Heart left ventricle (tissue), 16 donors: ENCODE measurements around the gene LYZL6. TPM values are rescaled to one million over a fixed set of nuclear protein-coding genes. Genes with fewer than 3 reads are reported as not detected.

Experiments used
- ATAC-seq, 4 donors: fragments of 200-7000 bp; cut with Tn5 transposase; one replicate each; pipeline ENCODE4 v1.9.1; 2020 to 2022; ENCODE audit warnings: moderate library complexity in 4 of 4, mild to moderate bottlenecking in 3 of 4, moderate number of reproducible peaks in 1 of 4
- DNase-seq, 5 donors: peaks; one replicate each; pipeline ENCODE4 v3.0.0-alpha.2; 2020
- H3K27ac ChIP-seq, 12 donors: fragments of 200-600 bp; sonication (generic) in 4 of 12; one replicate each; pipeline versions ENCODE4 v1.5.0 to v1.8.0; 2016 to 2022; ENCODE audit warnings: mild to moderate bottlenecking in 2 of 12
- H3K27me3 ChIP-seq, 9 donors: fragments of 200-600 bp; sonication (generic) in 2 of 9; one replicate each; pipeline versions ENCODE4 v1.5.1 to v1.8.0; 2016 to 2022; ENCODE audit warnings: mild to moderate bottlenecking in 3 of 9
- H3K36me3 ChIP-seq, 9 donors: fragments of 200-600 bp; sonication (generic) in 2 of 9; one replicate each; pipeline versions ENCODE4 v1.5.0 to v1.8.0; 2018 to 2022; ENCODE audit warnings: mild to moderate bottlenecking in 2 of 9
- H3K4me1 ChIP-seq, 12 donors: fragments of 200-600 bp; sonication (generic) in 4 of 12; one replicate each; pipeline versions ENCODE4 v1.5.0 to v1.8.0; 2016 to 2022; ENCODE audit warnings: mild to moderate bottlenecking in 3 of 12
- H3K4me3 ChIP-seq, 12 donors: fragments of 200-600 bp; sonication (generic) in 4 of 12; one replicate each; pipeline versions ENCODE4 v1.5.0 to v1.8.0; 2017 to 2022; ENCODE audit warnings: mild to moderate bottlenecking in 9 of 12, moderate library complexity in 4 of 12
- H3K9me3 ChIP-seq, 12 donors: fragments of 200-600 bp; sonication (generic) in 4 of 12; one replicate each; pipeline versions ENCODE4 v1.5.0 to v1.8.0; 2016 to 2022; ENCODE audit warnings: mild to moderate bottlenecking in 1 of 12
- CTCF ChIP-seq, 12 donors: fragments of 200-600 bp; sonication (generic) in 4 of 12; IDR thresholded peaks; one replicate each; pipeline versions ENCODE4 v1.5.0 to v1.8.0; 2018 to 2022; ENCODE audit warnings: antibody characterized with exemption in 12 of 12, mild to moderate bottlenecking in 5 of 12
- POLR2A ChIP-seq, 2 donors: fragments of 450-650 bp; IDR thresholded peaks; one replicate each; pipeline ENCODE4 v1.6.1; 2017; ENCODE audit warnings: antibody characterized with exemption in 2 of 2, mild to moderate bottlenecking in 2 of 2, moderate library complexity in 2 of 2
- WGBS, 4 donors: extraction: QIAGEN DNeasy Blood & Tissue Kit in 2 of 4; methylation state at CpG; one replicate each; pipeline versions ENCODE4 v1.1.5 to v1.1.7; 2013 to 2018; 5-methylcytosine and 5-hydroxymethylcytosine counted together
- intact Hi-C, 10 donors: fragments of 100-400 bp; cut with DNase I; formaldehyde crosslinking; loops; one replicate each; pipeline versions ENCODE4 v1.11.1 to v1.14.2; 2022
- long read RNA-seq, 3 donors: library from polyadenylated mRNA; unstranded; transcript quantifications; one replicate each; pipeline ENCODE4 v2.0.0, GENCODE V29; 2020 to 2021
- polyA plus RNA-seq, 2 donors: library from polyadenylated mRNA; stranded (reverse); fragments of 200-250 nt; gene quantifications; one replicate each; pipeline ENCODE4 v1.2.3, GENCODE V29; 2013
- total RNA-seq, 9 donors: library from RNA; depleted of rRNA in 2 of 9; stranded (reverse); fragments of >200 nt in 2 of 9; fragmentation: NEBNext Ultra II Directional in 3 of 9; extraction: Animal tissue kit (Norgen Biotek cat#: 25700) in 3 of 9; gene quantifications; one replicate each; pipeline versions ENCODE4 v1.1.0 to v1.2.4, GENCODE V29; 2016 to 2023
- donor health status: ischemic (EF 13 %, LVEDD 7.1; RV severe dilation, severe dysfunction).
- donor health status: healthy with polysubstance abuse.
- donor health status: DM: no; HTN: yes; CAD: no.
- donor health status: DM: no; HTN: no; CAD: no.
- donor health status: ischemic (EF 25% LVEDD 6.9; RV normal size, moderate dysfunction).
- donor health status: ischemic (EF 25% LVEDD 5.7; RV mildly dilated, moderate dysfunction).
- donor health status: healthy.
- donor health status: DM: yes; HTN: yes; CAD: no.
- donor health status: ischemic (EF 35%, LVEDD 5.7; RV mildly dilated, moderate dysfunction).
- donor health status: nonischemic (EF 11% LVEDD 7.7; RV severe dilation, severe dysfunction).
- donor health status: DM: yes; HTN: yes; CAD: no.
- donor health status: PGD.
- donor health status: ischemic (EF 29% LVEDD 5.4; RV normal size, mild dysfunction).
- donor health status: nonischemic (EF 23%, LVEDD 6.1; RV moderate dilation, normal function).

LYZL6 gene
- total RNA-seq = not detected
- polyA plus RNA-seq = not detected
- long read RNA-seq, donor 1 = 0 reads
- long read RNA-seq, donor 2 = 0 reads
- long read RNA-seq, donor 3 = 0 reads

- Histone ChIP-seq H3K9me3 (no peaks in the 10 kb centered on the region), H3K36me3 (no peaks in the 10 kb centered on the region), H3K4me1 (no peaks in the 10 kb centered on the region), H3K27ac (no peak within 1 kb of the TSS), H3K4me3 (no peak within 1 kb of the TSS), H3K27me3 (peaks cover 0 to 7% (median 0%) of the 10 kb centered on the region in 9 donors)
- no peak for DNase-seq
- TF ChIP-seq POLR2A (IDR thresholded peaks at IDR 0.05) = no peak
- no peak for TF ChIP-seq CTCF (IDR thresholded peaks at IDR 0.05)
- intact Hi-C loops = no loop called here
- WGBS, 4 donors = 69 to 80% (median 78%) methylated on average over 2 of the region's 2 CpGs
- no peak for ATAC-seq
Measured at GRCh38 chr17:35943537-35943936, at the start of gene LYZL6. Gene LYZL6, minus strand, starts transcription at chr17:35943713. Its CDS starts 4,357 bp downstream, at chr17:35939356.

GRCh38 chr17:35991075-35991474 lies 47.6 kb upstream of the LYZL6 start:
- TF ChIP-seq POLR2A (IDR thresholded peaks at IDR 0.05) (no peak), CTCF (IDR thresholded peaks at IDR 0.05) (no peak)
- intact Hi-C loops = no loop called here
- peaks cover 0 to 6% (median 0%) of the 10 kb centered on the region in 9 donors for H3K27me3 ChIP-seq
- WGBS, 4 donors = 91 to 93% (median 92%) methylated on average over 2 of the region's 2 CpGs
- ATAC-seq (no peak), DNase-seq (no peak)
- no peaks in the 10 kb centered on the region for H3K36me3 ChIP-seq
- peaks cover 0 to 18% (median 2%) of the 10 kb centered on the region in 12 donors for H3K4me1 ChIP-seq
- H3K4me3 ChIP-seq = no peak overlapping the region
- peaks cover 0 to 20% (median 0%) of the 10 kb centered on the region in 12 donors for H3K9me3 ChIP-seq
- no peak overlapping the region for H3K27ac ChIP-seq

- Histone ChIP-seq H3K27me3 (peaks cover 0 to 6% (median 0%) of the 10 kb centered on the region in 9 donors), H3K27ac (no peak overlapping the region), H3K36me3 (no peaks in the 10 kb centered on the region), H3K4me1 (peaks cover 0 to 21% (median 2%) of the 10 kb centered on the region in 12 donors), H3K4me3 (no peak overlapping the region), H3K9me3 (peaks cover 0 to 10% (median 0%) of the 10 kb centered on the region in 12 donors)
- intact Hi-C loops = loop anchor here in 1 of 10 donors (5.0 kb wide), 1 partner anchor 144 kb away; no protein-coding TSS in a partner anchor
- ATAC-seq (no peak), DNase-seq (no peak)
- TF ChIP-seq POLR2A (IDR thresholded peaks at IDR 0.05) (no peak), CTCF (IDR thresholded peaks at IDR 0.05) (no peak)
Measured at GRCh38 chr17:35988164-35988563, 44.7 kb upstream of the LYZL6 start.

GRCh38 chr17:35986643-35987042 lies 43.1 kb upstream of the LYZL6 start, which contains the start of gene CCL14:
Gene CCL14, minus strand, starts transcription at chr17:35986729. Its CDS starts 80 bp downstream, at chr17:35986649.
- intact Hi-C loops = loop anchor here in 1 of 10 donors (5.0 kb wide), 1 partner anchor 146 kb away; no protein-coding TSS in a partner anchor
- WGBS, 4 donors = 37 to 63% (median 47%) methylated on average over 1 of the region's 1 CpG
- Histone ChIP-seq H3K27me3 (peaks cover 0 to 1% (median 0%) of the 10 kb centered on the region in 9 donors), H3K4me1 (peaks cover 0 to 21% (median 2%) of the 10 kb centered on the region in 12 donors), H3K27ac (peak within 1 kb of the TSS in 5 of 12 donors; percentile 18 to 58 (median 29)), H3K36me3 (no peaks in the 10 kb centered on the region), H3K9me3 (peaks cover 0 to 10% (median 0%) of the 10 kb centered on the region in 12 donors), H3K4me3 (peak within 1 kb of the TSS in 4 of 12 donors; percentile 2 to 39 (median 18))
- TF ChIP-seq CTCF (IDR thresholded peaks at IDR 0.05) = no peak
- TF ChIP-seq POLR2A (IDR thresholded peaks at IDR 0.05) = no peak
- ATAC-seq = peak in 2 of 4 donors; percentile 29 to 36
- no peak for DNase-seq
